Left renal cortex interstitium (tissue), 4 donors: ENCODE measurements around the gene BCAS4. TPM values are rescaled to one million over a fixed set of nuclear protein-coding genes. Genes with fewer than 3 reads are reported as not detected.
"Not testable (repeated sequence)": the region's sequence is repeated elsewhere in the genome, so short reads cannot be mapped to it uniquely, and the experiment has no call there.

ENCODE experiments used
- DNase-seq, 4 donors: peaks; one replicate each; pipeline ENCODE4 v3.0.0-alpha.2; 2013; ENCODE audit warnings: low read depth in 4 of 4, low spot score in 2 of 4, missing footprints in 1 of 4
- polyA plus RNA-seq, 4 donors: library from polyadenylated mRNA; unstranded; fragments of 120-200 nt; gene quantifications; one replicate each; pipeline ENCODE4 v1.2.1, GENCODE V29; 2013; ENCODE audit not compliant: insufficient read length in 4 of 4

The BCAS4 gene
- polyA plus RNA-seq, 4 donors: 5.1 to 5.8 (median 5.4) TPM

DNA sequence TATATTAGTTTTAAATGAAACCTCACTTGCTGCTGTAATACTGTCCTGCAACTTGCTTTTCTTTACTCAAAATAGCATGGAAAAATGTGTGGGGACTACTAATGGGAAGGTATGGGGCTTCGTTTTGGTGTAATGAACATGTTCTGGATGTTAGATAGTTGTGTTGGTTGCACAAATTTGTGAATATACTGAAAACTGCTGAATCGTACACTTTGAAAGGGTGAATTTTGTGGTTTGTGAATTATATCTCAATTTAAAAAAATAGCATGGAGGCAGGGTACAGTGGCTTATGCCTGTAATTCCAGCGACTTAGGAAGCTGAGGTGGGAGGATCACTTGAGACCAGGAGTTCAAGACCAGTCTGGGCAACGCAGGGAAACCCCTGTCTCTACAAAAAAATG, 2.3 kb downstream of the BCAS4 start:
- no peak for DNase-seq

DNA sequence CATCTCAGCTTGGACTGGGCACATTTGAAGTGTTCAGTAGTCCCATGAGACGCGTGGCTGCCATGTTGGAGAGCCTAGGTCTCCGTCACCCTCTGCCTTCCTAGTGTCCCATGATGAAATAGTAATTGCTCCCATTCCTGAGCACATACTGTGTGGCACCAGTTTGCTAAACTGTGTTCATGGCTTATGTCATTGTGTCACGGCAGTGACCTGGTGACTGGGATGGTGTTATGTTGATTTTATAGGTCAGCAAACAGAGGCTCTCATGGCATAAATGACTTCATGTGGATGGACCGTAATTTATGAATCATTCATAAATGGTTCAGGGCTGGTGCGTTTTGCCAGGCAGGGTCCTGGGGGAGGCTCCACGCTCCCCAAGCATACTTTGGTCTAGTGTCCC, 3.8 kb downstream of the BCAS4 start:
- DNase-seq: no peak

DNA sequence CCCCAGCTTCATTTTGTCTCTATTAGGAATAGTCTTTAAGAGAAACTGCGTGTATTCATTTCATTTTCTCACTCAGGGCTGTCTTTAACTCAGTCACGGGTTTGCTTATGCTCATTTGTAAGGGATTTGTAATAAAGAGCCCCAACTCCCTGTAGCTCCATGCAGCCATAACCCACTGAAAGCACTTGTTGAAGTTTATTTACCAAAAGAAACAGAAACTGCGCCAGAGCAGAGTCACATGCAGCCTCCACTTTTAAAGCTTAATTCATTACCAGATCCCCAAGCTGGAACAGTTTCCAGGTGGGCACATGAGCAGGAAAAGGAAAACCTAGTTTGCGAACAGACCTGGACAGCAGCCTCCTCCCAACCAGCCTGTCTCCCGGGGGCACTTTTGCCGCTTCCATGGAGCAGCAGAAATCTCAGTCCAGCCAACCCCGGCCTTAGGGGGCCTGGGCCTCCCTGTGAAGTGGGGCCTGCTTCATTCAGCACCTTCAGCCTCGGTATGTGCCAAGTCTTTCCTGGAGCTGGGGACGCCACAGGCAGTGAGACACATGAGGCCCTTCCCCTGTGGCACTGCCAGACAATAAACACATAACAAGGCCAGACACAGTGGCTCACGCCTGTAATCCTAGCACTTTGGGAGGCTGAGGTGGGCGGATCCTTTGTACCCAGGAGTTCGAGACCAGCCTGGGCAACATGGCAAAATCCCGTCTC, 4.5 kb downstream of the BCAS4 start:
- DNase-seq: no peak

DNA sequence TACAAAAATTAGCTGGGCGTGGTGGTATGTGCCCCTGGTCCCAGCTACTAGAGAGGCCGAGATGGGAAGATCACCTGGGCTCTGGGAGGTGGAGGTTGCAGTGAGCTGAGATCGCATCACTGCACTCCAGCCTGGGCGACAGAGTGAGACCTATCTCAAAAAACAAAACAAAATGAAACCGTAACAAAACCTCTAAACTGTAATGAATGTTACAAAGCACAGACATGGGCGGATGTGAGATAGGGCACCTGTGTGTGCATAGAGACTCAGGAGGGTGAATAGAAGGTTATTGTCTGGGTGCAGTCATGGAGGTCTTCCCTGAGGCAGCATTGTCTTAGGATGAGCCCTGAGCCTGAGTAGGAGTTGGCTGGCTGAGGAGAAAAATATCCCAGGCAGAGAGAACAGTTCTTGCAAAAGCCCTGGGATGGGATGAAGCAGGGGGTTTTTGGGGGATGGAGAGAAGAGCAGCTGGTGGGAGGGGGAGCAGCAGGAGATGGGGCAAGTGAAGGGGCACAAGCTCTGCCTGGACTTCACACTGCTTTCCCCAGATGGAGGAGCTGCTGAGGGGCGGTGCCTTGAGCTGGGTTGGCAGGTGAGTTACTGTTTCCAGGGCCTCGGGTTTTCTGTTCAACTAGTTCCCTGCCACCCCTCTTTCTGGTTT, 5.2 kb downstream of the BCAS4 start:
- no peak for DNase-seq

DNA sequence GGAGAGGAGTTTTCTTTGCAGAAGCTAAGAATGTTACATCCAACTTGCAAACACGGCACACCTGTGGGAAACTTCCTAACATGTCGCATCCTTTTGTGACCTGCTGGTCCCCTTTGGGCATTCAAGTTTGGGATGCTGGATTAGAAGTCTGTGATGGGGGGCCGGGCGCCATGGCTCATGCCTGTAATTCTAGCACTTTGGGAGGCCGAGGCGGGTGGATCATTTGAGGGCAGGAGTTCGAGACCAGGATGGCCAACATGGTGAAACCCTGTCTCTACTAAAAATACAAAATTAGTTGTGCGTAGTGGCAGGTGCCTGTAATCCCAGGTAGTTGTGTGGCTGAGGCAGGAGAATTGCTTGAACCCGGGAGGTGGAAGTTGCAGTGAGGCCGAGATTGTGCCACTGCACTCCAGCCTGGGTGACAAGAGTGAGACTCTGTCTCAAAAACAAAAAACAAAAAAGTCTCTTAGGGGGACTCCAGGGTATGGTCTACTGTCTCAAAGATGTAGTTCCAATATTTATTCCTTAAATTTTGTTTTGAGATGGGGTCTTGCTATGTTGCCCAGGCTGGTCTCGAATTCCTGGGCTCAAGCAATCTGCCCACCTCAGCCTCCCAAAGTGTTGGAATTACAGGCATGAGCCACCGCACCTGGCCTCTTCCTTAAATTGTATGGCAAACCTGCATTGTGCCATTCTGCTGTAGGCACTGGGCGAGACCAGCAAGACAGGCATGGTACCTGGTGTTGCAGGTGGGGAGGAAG, 6.3 kb downstream of the BCAS4 start:
- not testable (repeated sequence) for DNase-seq

DNA sequence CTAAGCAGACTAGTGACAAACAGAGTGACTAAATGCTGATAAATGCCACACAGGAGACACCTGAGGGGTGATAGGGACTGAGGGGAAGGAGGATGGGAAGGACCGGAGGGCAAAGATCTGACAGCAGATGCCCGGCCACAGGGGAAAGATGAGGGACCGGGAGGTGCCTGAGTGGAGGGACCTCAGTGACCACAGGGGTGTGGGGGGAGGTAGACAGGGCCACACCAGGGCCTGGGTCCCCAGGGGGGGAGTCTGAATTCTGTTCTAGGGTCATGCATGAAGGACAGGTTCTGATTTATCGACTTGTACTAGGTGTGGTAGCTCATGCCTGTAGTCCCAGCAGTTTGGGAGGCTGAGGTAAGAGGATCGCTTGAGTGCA, 6.9 kb downstream of the BCAS4 start:
- no peak for DNase-seq

DNA sequence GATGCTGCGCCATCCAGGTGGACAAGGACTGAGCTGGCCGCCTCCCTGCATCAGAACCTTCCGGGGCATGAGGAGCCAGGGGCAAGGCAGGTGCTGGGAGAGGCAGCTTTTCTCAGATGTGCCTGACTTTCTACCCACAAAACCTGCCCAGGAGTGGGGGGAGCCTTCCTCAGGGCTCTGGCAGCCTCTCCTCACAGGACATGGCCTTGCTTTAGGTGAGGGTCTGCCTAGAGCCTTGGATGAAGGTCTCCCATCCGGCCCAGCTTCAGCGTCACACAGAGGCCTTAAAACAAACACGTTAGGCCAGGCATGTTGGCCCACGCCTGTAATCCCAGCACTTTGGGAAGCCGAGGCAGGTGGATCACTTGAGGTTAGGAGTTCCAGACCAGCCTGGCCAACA, 7.4 kb downstream of the BCAS4 start:
- no peak for DNase-seq

DNA sequence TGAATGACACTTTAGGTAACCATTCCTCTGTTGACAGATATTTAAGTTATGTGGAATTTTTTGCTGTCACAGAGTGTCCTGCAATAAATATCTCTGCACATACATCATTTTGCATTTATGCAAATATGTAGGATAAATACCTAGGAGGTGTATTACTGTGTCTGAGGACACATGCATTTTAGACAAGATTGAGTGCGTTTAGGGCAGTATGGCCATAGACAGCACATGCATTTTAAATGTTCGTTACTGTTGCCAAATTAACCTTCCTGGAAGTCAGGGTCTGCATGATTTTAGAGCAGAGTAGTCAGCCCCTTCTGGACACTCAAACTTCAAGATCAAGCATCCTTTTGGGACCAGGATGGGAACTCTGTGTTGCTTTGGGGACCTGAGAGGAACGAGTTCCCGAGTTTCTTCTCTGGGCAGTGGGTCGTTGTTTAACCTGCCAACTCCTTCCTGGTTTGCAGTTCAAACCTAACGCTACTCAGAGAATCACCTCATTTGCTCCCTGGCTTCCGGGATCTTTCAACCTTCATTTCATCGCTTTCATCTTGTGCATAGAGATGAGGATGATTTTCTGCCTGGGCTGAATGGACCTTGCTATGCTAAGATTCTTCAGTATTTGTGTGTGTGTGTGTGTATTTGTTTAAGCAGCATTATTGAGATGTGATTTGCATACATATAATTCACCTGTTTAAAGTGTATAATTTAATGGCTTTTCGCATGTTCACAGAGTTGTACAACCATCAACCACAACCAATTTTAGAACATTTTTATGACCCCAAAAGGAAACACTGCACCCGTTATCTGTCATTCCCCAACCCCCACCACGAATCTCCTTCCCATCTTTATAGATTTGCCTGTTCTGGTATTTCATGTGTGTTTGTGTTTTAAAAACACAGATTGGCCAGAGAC, 9.8 kb downstream of the BCAS4 start:
- no peak for DNase-seq

DNA sequence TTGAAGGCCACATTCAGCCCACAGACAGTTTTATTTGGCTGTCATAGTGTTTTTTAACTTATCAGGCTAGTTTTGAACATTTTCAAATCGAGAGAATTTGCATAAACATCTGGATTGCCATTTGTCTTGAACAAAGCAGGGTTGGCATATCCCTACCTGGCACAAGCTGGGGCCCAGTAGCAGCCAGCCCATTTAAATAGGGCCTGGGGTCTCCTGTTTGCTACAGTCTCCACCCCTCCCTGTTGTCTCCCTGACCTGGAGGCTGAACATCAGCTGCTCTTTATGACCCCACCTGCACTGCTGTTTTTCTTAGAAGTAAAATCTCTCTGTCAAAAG, 10.5 kb downstream of the BCAS4 start:
- DNase-seq: no peak

DNA sequence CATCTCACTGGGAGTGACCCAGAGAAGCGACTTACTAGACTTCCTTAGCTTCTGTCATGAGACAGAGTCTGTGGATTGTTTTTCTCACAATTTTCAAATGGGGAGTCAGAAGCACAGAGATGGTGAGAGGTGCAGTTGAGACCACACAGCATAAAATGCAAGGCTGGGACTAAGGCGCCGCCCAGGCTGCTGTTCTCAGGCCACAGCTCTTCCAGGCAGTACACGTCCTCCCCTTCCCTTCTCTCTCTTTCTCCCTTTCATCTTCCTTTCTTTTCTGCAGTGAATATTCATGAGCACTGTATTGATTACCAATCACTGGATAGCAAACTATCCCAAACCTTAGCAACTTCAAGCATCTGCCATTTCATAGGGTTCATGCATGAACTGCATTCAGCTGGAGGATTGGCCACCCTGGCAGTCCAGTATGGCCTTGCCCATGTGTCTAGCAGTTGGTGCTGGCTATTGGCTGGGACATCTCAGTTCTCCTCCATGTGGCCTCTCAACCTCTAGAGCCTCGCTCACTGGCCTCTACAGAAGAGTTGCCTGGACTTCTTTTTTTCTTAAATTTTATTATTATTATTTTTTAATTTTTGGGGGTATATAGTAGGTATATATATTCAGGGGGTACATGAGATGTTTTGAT, 11.4 kb downstream of the BCAS4 start:
- no peak for DNase-seq

DNA sequence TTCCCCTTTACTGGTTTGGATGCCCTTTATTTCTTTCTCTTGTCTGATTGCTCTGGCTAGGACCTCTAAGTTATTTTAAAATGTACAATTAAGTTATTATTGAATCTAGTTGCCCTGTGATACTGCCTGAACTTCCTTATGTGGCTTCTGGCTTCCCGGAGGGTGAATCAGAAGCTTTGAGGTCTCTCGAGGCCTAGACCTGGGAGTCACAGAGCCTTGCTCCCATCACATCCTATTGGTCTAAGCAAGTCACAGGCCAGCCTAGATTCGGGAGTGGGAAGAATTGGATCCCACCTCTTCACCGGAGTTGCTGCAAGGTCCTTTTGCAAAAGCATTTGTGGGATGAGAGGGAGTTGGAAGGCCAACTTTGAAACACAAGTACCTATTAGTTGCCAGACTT, 15.2 kb downstream of the BCAS4 start:
- no peak for DNase-seq

DNA sequence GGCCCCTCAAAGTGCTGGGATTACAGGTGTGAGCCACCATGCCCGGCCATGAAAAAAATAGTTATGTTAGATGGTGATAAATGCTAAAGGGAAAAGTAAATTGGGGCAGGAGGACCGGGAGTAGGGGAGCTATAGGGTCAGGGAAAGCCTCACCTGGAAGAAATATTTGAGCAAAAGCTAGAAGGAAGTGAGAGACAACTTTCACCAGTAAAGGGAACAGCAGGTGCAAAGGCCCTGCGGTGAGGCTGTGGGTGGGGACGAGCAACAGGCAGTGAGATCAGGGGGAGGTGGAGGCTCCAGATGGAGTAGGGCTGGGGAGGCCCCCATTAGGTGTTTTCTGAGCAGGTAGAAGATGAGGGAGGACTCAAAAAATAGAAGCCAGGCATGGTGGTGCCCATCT, 16.0 kb downstream of the BCAS4 start:
- no peak for DNase-seq

DNA sequence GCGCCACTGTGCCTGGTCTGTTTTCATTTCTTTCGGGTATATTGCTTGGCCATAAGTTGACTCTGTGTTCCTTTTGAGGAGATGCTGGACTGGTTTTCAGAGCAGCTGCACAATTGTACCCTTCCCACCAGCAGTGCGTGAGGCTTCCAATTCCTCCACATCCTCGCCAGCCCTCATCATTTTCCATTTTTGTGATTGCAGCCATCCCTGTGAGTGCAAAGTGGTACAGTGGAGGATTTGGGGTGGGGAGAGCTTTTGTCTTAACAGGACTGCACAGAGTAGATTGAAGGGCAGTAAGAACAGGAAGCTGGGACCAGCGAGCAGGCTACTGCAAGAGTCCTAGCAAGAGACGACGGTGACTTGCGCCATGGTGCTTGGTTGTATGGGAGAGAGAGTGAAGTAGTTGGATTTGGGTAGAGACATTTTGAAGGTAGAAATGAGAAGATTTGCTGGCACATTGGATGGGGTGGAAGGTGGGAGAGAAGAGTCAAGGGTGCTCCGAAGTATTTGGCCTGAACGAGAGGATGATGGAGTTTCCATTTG, 18.3 kb downstream of the BCAS4 start:
- no peak for DNase-seq

DNA sequence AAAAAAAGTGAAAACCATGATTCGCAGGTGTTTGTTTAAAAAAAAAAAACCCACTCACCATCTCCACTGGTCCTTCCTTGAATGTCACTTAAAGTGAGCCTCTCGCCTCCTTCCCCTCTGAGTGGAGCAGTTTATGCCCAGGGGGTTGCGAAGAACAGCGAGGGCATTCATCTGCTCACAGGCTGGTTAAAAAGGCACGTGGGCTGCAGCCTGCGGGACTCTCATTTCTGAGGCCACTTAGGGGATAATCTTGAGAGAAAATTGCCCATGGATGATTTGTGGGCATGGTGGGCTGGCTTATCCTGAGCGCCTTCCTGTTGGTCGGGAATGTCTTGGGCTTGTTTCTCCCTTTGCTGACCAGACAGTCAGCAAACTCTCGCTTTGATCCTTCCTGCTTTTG, 18.9 kb downstream of the BCAS4 start:
- DNase-seq: no peak

DNA sequence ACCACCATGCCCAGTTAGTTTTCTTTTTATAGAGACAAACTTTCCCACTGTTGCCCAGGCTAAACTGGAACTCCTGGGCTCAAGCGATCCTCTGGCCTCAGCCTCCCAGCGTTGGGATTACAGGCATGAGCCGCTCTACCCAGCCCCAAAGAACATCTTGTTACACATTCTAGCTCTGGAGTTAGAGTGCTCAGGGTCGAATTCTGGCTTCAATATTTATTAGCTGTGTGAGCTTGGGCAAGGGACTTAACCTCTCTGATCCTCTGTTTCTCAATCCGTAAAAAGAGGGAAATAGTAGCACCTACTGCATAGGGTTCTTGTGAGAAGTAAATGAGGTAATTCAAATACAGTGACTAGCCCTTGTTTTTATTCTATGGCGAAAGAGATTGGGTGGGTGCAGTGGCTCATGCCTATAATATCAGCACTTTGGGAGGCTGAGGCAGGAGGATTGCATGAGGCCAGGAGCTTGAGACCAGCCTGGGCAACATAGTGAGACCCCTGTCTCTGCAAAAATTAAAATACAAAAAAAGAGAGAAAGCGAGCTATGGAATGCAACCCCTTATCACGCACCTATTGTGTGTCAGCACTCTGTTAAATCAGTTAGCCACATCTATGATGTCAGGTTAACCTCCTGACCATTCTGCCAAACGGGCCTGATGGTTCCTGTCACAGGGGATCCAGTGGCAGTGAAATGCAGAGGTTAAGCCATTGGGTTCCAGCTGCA, 19.7 kb downstream of the BCAS4 start:
- DNase-seq: no peak

DNA sequence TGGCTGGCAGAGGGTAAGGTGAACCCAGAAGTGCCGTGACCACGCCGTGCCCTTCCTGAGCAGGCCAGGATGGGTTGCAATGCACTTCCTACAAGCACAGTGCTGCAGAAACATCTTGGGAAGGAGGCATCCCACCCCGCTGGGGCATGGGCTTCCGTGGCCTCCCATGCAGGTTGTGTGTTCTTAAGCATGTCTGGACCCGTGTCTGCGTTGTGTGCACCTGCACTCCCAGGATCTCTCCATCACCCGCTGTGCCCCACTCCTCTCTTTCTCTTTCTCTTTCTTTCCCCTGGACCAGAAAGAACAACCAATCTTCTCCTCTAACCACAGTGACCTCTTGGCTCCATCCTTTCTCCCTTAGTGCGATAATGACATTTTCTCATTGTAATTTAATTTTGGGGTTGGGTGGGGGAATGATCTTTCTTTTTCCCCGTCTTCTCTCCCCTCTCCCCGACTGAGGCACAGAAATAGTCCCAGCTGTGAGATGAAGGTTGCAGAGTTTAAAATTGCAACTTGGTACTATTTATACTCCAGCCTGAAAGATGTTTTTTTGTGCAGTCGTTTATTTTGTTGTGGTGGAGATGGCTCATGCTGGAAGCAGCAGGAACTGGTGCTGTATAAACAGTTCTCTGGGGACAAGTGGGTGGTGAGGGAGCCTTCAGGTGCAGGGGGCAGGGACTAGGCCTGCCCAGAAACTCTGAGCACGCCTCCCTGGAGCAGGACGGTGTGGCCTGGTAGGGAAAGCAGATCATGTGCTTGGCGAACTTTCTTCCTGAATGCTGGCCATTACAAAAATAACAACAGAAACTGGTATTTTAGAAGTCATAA, 20.5 kb downstream of the BCAS4 start:
- DNase-seq: no peak

DNA sequence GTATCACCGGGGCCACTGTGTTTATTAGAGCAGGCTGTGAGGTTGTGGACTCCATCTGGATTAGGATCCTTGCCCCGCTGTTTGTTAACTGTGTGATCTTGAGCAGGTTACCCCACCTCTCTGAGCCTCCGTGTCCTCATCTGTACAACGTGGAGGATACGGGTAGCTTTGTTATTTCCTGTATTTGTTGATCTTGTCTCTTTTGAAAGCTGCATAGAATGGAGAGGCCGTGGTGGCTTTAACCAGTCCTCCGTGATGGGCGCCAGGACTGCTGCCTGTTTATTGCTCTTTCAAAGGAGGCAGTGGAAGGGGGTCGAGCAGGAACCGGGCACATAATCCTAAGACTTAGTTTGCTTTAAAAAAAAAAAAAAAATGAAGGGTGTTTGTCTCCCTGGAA, 22.9 kb downstream of the BCAS4 start:
- DNase-seq: no peak

DNA sequence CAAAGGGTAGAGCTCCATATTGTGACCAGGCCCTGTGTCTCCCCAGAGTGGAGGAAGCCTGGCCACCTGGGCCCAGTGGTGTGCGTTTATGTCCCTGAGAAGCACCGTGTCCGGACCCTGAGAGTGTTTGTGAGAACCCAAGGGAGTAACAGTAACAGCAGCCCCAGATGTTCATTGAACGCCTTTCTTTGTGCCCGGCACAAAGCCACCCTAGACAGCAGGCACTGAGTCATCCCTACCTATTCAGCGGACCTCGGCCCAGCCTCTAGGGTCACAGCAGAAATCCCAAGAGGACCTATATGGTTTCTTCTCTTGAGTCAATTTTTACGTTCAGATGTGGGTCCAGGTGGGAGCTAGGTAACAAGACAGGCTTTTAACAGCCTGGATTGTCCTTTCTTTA, 24.5 kb downstream of the BCAS4 start:
- DNase-seq: no peak
